CD8-positive, alpha-beta memory T cell (primary cell): ENCODE measurements around the gene CCDC195. TPM values are rescaled to one million over a fixed set of nuclear protein-coding genes. Genes with fewer than 3 reads are reported as not detected.

ENCODE experiments used
- CTCF ChIA-PET: fragments of 350-600 bp; sonication (Branson Sonifier 250); formaldehyde crosslinking; loops from one replicate; lab custom pipeline; 2021; ENCODE audit warnings: antibody characterized with exemption; lab: Charles Lee
- POLR2A ChIA-PET: fragments of 350-600 bp; sonication (Branson Sonifier 250); formaldehyde crosslinking; loops from one replicate; lab custom pipeline; 2021; ENCODE audit warnings: antibody characterized with exemption; lab: Charles Lee
- DNase-seq, 5 donors: peaks; one replicate each; pipeline versions ENCODE4 v3.0.0 to v3.0.0-alpha.2; 2020 to 2022; ENCODE audit warnings: mixed read lengths in 1 of 5
- H3K27ac ChIP-seq: one replicate; pipeline ENCODE4 v1.7.0; 2013; ENCODE audit warnings: low read depth, mild to moderate bottlenecking, low read length, moderate library complexity
- H3K27me3 ChIP-seq: 2 replicates; pipeline ENCODE4 v1.7.0; 2013; ENCODE audit warnings: low read length, mild to moderate bottlenecking; ENCODE audit not compliant: insufficient read depth, poor library complexity, severe bottlenecking
- H3K36me3 ChIP-seq: 2 replicates; pipeline ENCODE4 v1.7.0; 2013; ENCODE audit warnings: mild to moderate bottlenecking, low read length, moderate library complexity; ENCODE audit not compliant: insufficient read depth
- H3K4me1 ChIP-seq: 2 replicates; pipeline ENCODE4 v1.7.0; 2013; ENCODE audit warnings: mild to moderate bottlenecking, low read length, moderate library complexity; ENCODE audit not compliant: insufficient read depth
- H3K4me3 ChIP-seq: 2 replicates; pipeline ENCODE4 v1.7.0; 2013; ENCODE audit warnings: mild to moderate bottlenecking, low read length
- H3K9me3 ChIP-seq: 2 replicates; pipeline ENCODE4 v1.7.0; 2013; ENCODE audit warnings: mild to moderate bottlenecking, low read length
- H3K27ac Mint-ChIP-seq, 8 donors: one replicate each; pipeline ENCODE4 v1.8.0; 2020 to 2021; ENCODE audit warnings: mixed read lengths in 8 of 8, mild to moderate bottlenecking in 6 of 8, inconsistent platforms in 3 of 8, moderate library complexity in 3 of 8
- H3K27me3 Mint-ChIP-seq, 2 donors: one replicate each; pipeline ENCODE4 v1.8.0; 2020 to 2021; ENCODE audit warnings: mixed read lengths in 2 of 2, mild to moderate bottlenecking in 1 of 2, moderate library complexity in 1 of 2
- H3K36me3 Mint-ChIP-seq, 3 donors: one replicate each; pipeline ENCODE4 v1.8.0; 2020 to 2021; ENCODE audit warnings: mixed read lengths in 3 of 3, inconsistent platforms in 1 of 3, mild to moderate bottlenecking in 1 of 3
- H3K4me1 Mint-ChIP-seq, 3 donors: one replicate each; pipeline ENCODE4 v1.8.0; 2020 to 2021; ENCODE audit warnings: mixed read lengths in 3 of 3, inconsistent platforms in 1 of 3, mild to moderate bottlenecking in 1 of 3
- H3K4me3 Mint-ChIP-seq, 7 donors: one replicate each; pipeline ENCODE4 v1.8.0; 2020 to 2021; ENCODE audit warnings: mixed read lengths in 7 of 7, mild to moderate bottlenecking in 6 of 7, moderate library complexity in 4 of 7, inconsistent platforms in 2 of 7
- H3K9me3 Mint-ChIP-seq, 5 donors: one replicate each; pipeline ENCODE4 v1.8.0; 2020 to 2022; ENCODE audit warnings: mixed read lengths in 5 of 5, mild to moderate bottlenecking in 3 of 5, moderate library complexity in 2 of 5, inconsistent platforms in 1 of 5
- polyA plus RNA-seq: library from polyadenylated mRNA; unstranded; fragments of 300-500 nt; fragmentation: Illumina TruSeq; gene quantifications from one replicate; pipeline ENCODE4 v1.2.3, GENCODE V29; 2021
- total RNA-seq, 2 experiments: library from RNA; stranded (reverse); gene quantifications; one replicate each; pipeline ENCODE4 v1.2.3, GENCODE V29; 2021

CCDC195 gene
- total and polyA plus RNA-seq, 3 experiments from 2014 or later = not detected

- Histone ChIP-seq H3K4me1 (no peaks in the 10 kb centered on the region), H3K27ac (no peak overlapping the region), H3K9me3 (no peaks in the 10 kb centered on the region), H3K27me3 (no peaks in the 10 kb centered on the region), H3K36me3 (no peaks in the 10 kb centered on the region), H3K4me3 (no peak overlapping the region)
- Mint-ChIP-seq H3K36me3 (no peaks in the 10 kb centered on the region), H3K4me3 (no peak overlapping the region), H3K27ac (no peak overlapping the region), H3K27me3 (peaks cover 13 to 40% of the 10 kb centered on the region in 2 donors), H3K4me1 (no peaks in the 10 kb centered on the region), H3K9me3 (peaks cover 3 to 8% (median 5%) of the 10 kb centered on the region in 5 donors)
- no peak for DNase-seq
- POLR2A ChIA-PET = no interaction called here
- CTCF ChIA-PET = no interaction called here
Measured at GRCh38 chr2:224716921-224717320, 756 bp upstream of the CCDC195 start.

GRCh38 chr2:224711859-224712665 lies 4.1 kb downstream of the CCDC195 start:
- no peak for DNase-seq
- H3K36me3 ChIP-seq = no peaks in the 10 kb centered on the region
- H3K27me3 ChIP-seq = no peaks in the 10 kb centered on the region
- Mint-ChIP-seq H3K36me3 (peaks cover 0 to 5% (median 0%) of the 10 kb centered on the region in 3 donors), H3K9me3 (peaks cover 3 to 10% (median 5%) of the 10 kb centered on the region in 5 donors), H3K4me3 (no peak overlapping the region), H3K27me3 (peaks cover 12 to 47% of the 10 kb centered on the region in 2 donors), H3K4me1 (no peaks in the 10 kb centered on the region), H3K27ac (no peak overlapping the region)
- H3K27ac ChIP-seq = no peak overlapping the region
- H3K4me1 ChIP-seq = no peaks in the 10 kb centered on the region
- POLR2A ChIA-PET = no interaction called here
- H3K4me3 ChIP-seq = no peak overlapping the region
- CTCF ChIA-PET = no interaction called here
- H3K9me3 ChIP-seq = no peaks in the 10 kb centered on the region

GRCh38 chr2:224711381-224711780 lies 4.8 kb downstream of the CCDC195 start:
- Histone ChIP-seq H3K27me3 (no peaks in the 10 kb centered on the region), H3K4me3 (no peak overlapping the region), H3K4me1 (no peaks in the 10 kb centered on the region), H3K27ac (no peak overlapping the region), H3K9me3 (no peaks in the 10 kb centered on the region), H3K36me3 (no peaks in the 10 kb centered on the region)
- H3K4me1 Mint-ChIP-seq = no peaks in the 10 kb centered on the region
- CTCF ChIA-PET = no interaction called here
- H3K9me3 Mint-ChIP-seq = peaks cover 3 to 10% (median 5%) of the 10 kb centered on the region in 5 donors
- H3K36me3 Mint-ChIP-seq = peaks cover 0 to 6% (median 0%) of the 10 kb centered on the region in 3 donors
- H3K4me3 Mint-ChIP-seq = no peak overlapping the region
- H3K27me3 Mint-ChIP-seq = peaks cover 13 to 47% of the 10 kb centered on the region in 2 donors
- no peak overlapping the region for H3K27ac Mint-ChIP-seq
- POLR2A ChIA-PET = no interaction called here
- DNase-seq = no peak

- H3K36me3 ChIP-seq = no peaks in the 10 kb centered on the region
- no peaks in the 10 kb centered on the region for H3K4me1 ChIP-seq
- POLR2A ChIA-PET = no interaction called here
- no peak overlapping the region for H3K4me3 ChIP-seq
- H3K27ac ChIP-seq = no peak overlapping the region
- no peak overlapping the region for H3K4me3 Mint-ChIP-seq
- CTCF ChIA-PET = no interaction called here
- H3K27me3 ChIP-seq = no peaks in the 10 kb centered on the region
- H3K36me3 Mint-ChIP-seq = peaks cover 0 to 6% (median 0%) of the 10 kb centered on the region in 3 donors
- peaks cover 14 to 42% of the 10 kb centered on the region in 2 donors for H3K27me3 Mint-ChIP-seq
- no peak for DNase-seq
- H3K9me3 Mint-ChIP-seq = peaks cover 3 to 10% (median 5%) of the 10 kb centered on the region in 5 donors
- no peak overlapping the region for H3K27ac Mint-ChIP-seq
- no peaks in the 10 kb centered on the region for H3K9me3 ChIP-seq
- no peaks in the 10 kb centered on the region for H3K4me1 Mint-ChIP-seq
Measured at GRCh38 chr2:224709301-224709700, 6.9 kb downstream of the CCDC195 start.

DNA sequence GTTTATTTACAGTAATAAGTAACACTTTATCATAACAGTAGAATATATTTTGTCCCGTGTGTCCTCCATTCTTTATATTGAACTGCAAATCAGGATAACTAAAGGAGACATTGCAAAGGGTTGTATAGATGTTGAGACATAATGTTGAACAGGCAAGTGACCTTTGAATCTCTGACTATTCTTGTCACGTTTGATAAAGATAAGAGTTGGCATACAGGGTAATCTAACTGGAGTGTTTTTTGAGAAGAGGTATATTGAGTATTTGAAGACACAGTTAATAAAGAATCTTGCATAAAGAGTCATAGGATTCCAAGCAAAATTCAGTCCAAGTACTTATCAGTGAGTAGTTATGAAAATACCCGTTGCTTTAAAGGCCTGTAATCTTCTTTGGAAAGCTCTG lies 21.7 kb downstream of the CCDC195 start:
- no peak overlapping the region for H3K27ac ChIP-seq
- H3K4me3 Mint-ChIP-seq = no peak overlapping the region
- H3K27ac Mint-ChIP-seq = no peak overlapping the region
- no peaks in the 10 kb centered on the region for H3K4me1 ChIP-seq
- no peak for DNase-seq
- no peaks in the 10 kb centered on the region for H3K36me3 ChIP-seq
- H3K9me3 Mint-ChIP-seq = no peaks in the 10 kb centered on the region
- CTCF ChIA-PET = no interaction called here
- H3K4me3 ChIP-seq = no peak overlapping the region
- no peaks in the 10 kb centered on the region for H3K27me3 ChIP-seq
- POLR2A ChIA-PET = no interaction called here
- H3K36me3 Mint-ChIP-seq = no peaks in the 10 kb centered on the region
- H3K27me3 Mint-ChIP-seq = peaks cover 0 to 2% of the 10 kb centered on the region in 2 donors
- no peaks in the 10 kb centered on the region for H3K9me3 ChIP-seq
- no peaks in the 10 kb centered on the region for H3K4me1 Mint-ChIP-seq

GRCh38 chr2:224691563-224691962 lies 24.6 kb downstream of the CCDC195 start:
- no peaks in the 10 kb centered on the region for H3K27me3 ChIP-seq
- DNase-seq = no peak
- H3K4me3 ChIP-seq = no peak overlapping the region
- no peaks in the 10 kb centered on the region for H3K9me3 Mint-ChIP-seq
- ChIA-PET POLR2A (no interaction called here), CTCF (no interaction called here)
- no peak overlapping the region for H3K4me3 Mint-ChIP-seq
- no peaks in the 10 kb centered on the region for H3K9me3 ChIP-seq
- no peaks in the 10 kb centered on the region for H3K4me1 ChIP-seq
- H3K36me3 Mint-ChIP-seq = no peaks in the 10 kb centered on the region
- no peaks in the 10 kb centered on the region for H3K4me1 Mint-ChIP-seq
- H3K36me3 ChIP-seq = no peaks in the 10 kb centered on the region
- H3K27me3 Mint-ChIP-seq = peaks cover 4 to 7% of the 10 kb centered on the region in 2 donors
- no peak overlapping the region for H3K27ac ChIP-seq
- no peak overlapping the region for H3K27ac Mint-ChIP-seq

DNA sequence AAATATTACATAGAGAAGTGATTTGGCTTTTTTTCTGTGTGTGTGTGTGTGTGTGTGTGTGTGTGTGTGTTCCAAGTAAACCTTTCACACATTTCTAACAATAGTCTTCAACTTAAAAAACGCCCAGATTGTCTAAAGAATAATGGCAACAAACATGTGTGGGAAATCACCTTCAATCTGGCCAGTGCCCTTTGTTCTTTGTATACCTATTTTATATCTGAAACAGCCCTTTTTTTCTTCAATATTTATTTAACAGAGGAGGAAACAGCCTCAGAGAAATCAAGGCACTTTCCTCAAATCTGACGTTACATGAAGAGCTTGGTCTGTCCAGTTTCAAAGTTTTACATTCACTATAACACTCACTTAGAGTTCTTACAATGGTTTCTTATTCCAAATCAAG lies 25.3 kb downstream of the CCDC195 start:
- no peaks in the 10 kb centered on the region for H3K4me1 ChIP-seq
- no peak overlapping the region for H3K27ac Mint-ChIP-seq
- no peak overlapping the region for H3K27ac ChIP-seq
- POLR2A ChIA-PET = no interaction called here
- H3K36me3 Mint-ChIP-seq = no peaks in the 10 kb centered on the region
- no peak overlapping the region for H3K4me3 ChIP-seq
- H3K9me3 Mint-ChIP-seq = no peaks in the 10 kb centered on the region
- H3K27me3 Mint-ChIP-seq = peaks cover 6 to 10% of the 10 kb centered on the region in 2 donors
- no peaks in the 10 kb centered on the region for H3K9me3 ChIP-seq
- H3K36me3 ChIP-seq = no peaks in the 10 kb centered on the region
- no peaks in the 10 kb centered on the region for H3K4me1 Mint-ChIP-seq
- no peak for DNase-seq
- H3K4me3 Mint-ChIP-seq = no peak overlapping the region
- H3K27me3 ChIP-seq = no peaks in the 10 kb centered on the region
- CTCF ChIA-PET = no interaction called here

GRCh38 chr2:224689539-224689938 lies 26.6 kb downstream of the CCDC195 start:
- ChIA-PET POLR2A (no interaction called here), CTCF (no interaction called here)
- no peaks in the 10 kb centered on the region for H3K4me1 Mint-ChIP-seq

More at GRCh38 chr2:224689539-224689938, 26.6 kb downstream of the CCDC195 start:
- H3K9me3 ChIP-seq = no peaks in the 10 kb centered on the region
- peaks cover 12 to 23% of the 10 kb centered on the region in 2 donors for H3K27me3 Mint-ChIP-seq
- H3K4me1 ChIP-seq = no peaks in the 10 kb centered on the region
- DNase-seq = no peak
- no peaks in the 10 kb centered on the region for H3K36me3 ChIP-seq
- H3K27me3 ChIP-seq = no peaks in the 10 kb centered on the region
- no peak overlapping the region for H3K27ac ChIP-seq
- H3K9me3 Mint-ChIP-seq = no peaks in the 10 kb centered on the region
- H3K4me3 Mint-ChIP-seq = no peak overlapping the region
- no peaks in the 10 kb centered on the region for H3K36me3 Mint-ChIP-seq
- no peak overlapping the region for H3K4me3 ChIP-seq
- no peak overlapping the region for H3K27ac Mint-ChIP-seq
